Endothelial cell of hepatic sinusoid (primary cell): ENCODE data around the gene STX4.
"Not testable (repeated sequence)": the region's sequence is repeated elsewhere in the genome, so short reads cannot be mapped to it uniquely, and the experiment has no call there.

Source experiments
- in situ Hi-C: cut with HindIII; loops from 2 replicates; pipeline ENCODE4 v1.10.0; 2017; ENCODE audit warnings: low sequenced_read_pairs

The STX4 gene

GRCh38 chr16:31017756-31018155 is 15.6 kb upstream of the STX4 start:
- in situ Hi-C loops, result not testable (repeated sequence)

- in situ Hi-C loops, result no loop called here
Observed at GRCh38 chr16:31020536-31020935, 12.8 kb upstream of the STX4 start.

GRCh38 chr16:31022544-31023251 is 10.7 kb upstream of the STX4 start:
- in situ Hi-C loops, result no loop called here

GRCh38 chr16:31023252-31023602 is 10.1 kb upstream of the STX4 start:
- in situ Hi-C loops, result no loop called here

- in situ Hi-C loops, result no loop called here
Observed at GRCh38 chr16:31023627-31024226, 9.6 kb upstream of the STX4 start.

- in situ Hi-C loops, result no loop called here
Observed at GRCh38 chr16:31025339-31025738, 8.0 kb upstream of the STX4 start.

GRCh38 chr16:31029272-31029671 is 4.1 kb upstream of the STX4 start:
- in situ Hi-C loops, result no loop called here

GRCh38 chr16:31031276-31031675 is 2.1 kb upstream of the STX4 start:
- in situ Hi-C loops, result no loop called here

- in situ Hi-C loops, result no loop called here
Observed at GRCh38 chr16:31033709-31034492, 543 bp downstream of the STX4 start.

- in situ Hi-C loops, result no loop called here
Observed at GRCh38 chr16:31036691-31037090, 3.3 kb downstream of the STX4 start.

GRCh38 chr16:31038993-31039392 is 5.6 kb downstream of the STX4 start:
- in situ Hi-C loops, result no loop called here

GRCh38 chr16:31042866-31043265 is 9.5 kb downstream of the STX4 start:
- in situ Hi-C loops, result no loop called here

GRCh38 chr16:31043352-31043751 is 10.0 kb downstream of the STX4 start:
- in situ Hi-C loops, result no loop called here

- in situ Hi-C loops, result no loop called here
Observed at GRCh38 chr16:31043898-31044481, 10.6 kb downstream of the STX4 start.

- in situ Hi-C loops, result loop anchor here (25.0 kb wide), 1 partner anchor 412 kb away; the partner anchor contains the start of genes ARMC5 and TGFB1I1
Observed at GRCh38 chr16:31050280-31051030, 17.1 kb downstream of the STX4 start.

GRCh38 chr16:31052114-31052513 is 18.8 kb downstream of the STX4 start:
- in situ Hi-C loops, result loop anchor here (25.0 kb wide), 1 partner anchor 410 kb away; the partner anchor contains the start of genes ARMC5 and TGFB1I1

GRCh38 chr16:31055613-31056012 is 22.3 kb downstream of the STX4 start:
- in situ Hi-C loops, result loop anchor here (25.0 kb wide), 1 partner anchor 407 kb away; the partner anchor contains the start of genes ARMC5 and TGFB1I1

GRCh38 chr16:31061126-31061812 is 27.9 kb downstream of the STX4 start:
- in situ Hi-C loops, result loop anchor here (25.0 kb wide), 1 partner anchor 401 kb away; the partner anchor contains the start of genes ARMC5 and TGFB1I1

- in situ Hi-C loops, result loop anchor here (25.0 kb wide), 1 partner anchor 400 kb away; the partner anchor contains the start of genes ARMC5 and TGFB1I1
Observed at GRCh38 chr16:31061813-31062440, 28.6 kb downstream of the STX4 start.
